HEK293T (cell line): ENCODE results near the gene CSTPP1.

Experiments
- CTCF ChIA-PET: fragments of 350-600 bp; formaldehyde crosslinking; extraction: SDS; loops from one replicate; lab custom pipeline; 2021; ENCODE audit warnings: antibody characterized with exemption, inconsistent platforms; lab: Yijun Ruan, JAX
- POLR2A ChIA-PET: fragments of 350-600 bp; formaldehyde crosslinking; extraction: SDS; loops from one replicate; lab custom pipeline; 2020; ENCODE audit warnings: antibody characterized with exemption, inconsistent platforms; lab: Yijun Ruan, JAX
- DNase-seq: peaks from one replicate; pipeline ENCODE4 v3.0.0; 2012; ENCODE audit warnings: mixed read lengths; ENCODE audit errors: extremely low spot score
- ARNT ChIP-seq: fragments of 450-650 bp; IDR thresholded peaks from 2 replicates; pipeline ENCODE4 v1.6.1; 2017; ENCODE audit warnings: mild to moderate bottlenecking
- BHLHE40 ChIP-seq: fragments of 450-650 bp; IDR thresholded peaks from 2 replicates; pipeline ENCODE4 v1.6.1; 2016; ENCODE audit warnings: mild to moderate bottlenecking, moderate library complexity, borderline replicate concordance
- CTBP1 ChIP-seq: fragments of 450-650 bp; IDR thresholded peaks from 2 replicates; pipeline ENCODE4 v1.6.1; 2016; ENCODE audit warnings: borderline replicate concordance
- FOXK2 ChIP-seq: fragments of 450-650 bp; IDR thresholded peaks from 2 replicates; pipeline ENCODE4 v1.6.1; 2016; ENCODE audit warnings: mild to moderate bottlenecking
- FOXM1 ChIP-seq: fragments of 450-650 bp; IDR thresholded peaks from 2 replicates; pipeline ENCODE4 v1.6.1; 2017; ENCODE audit warnings: mild to moderate bottlenecking, borderline replicate concordance
- L3MBTL2 ChIP-seq: fragments of 450-650 bp; conservative IDR thresholded peaks from 2 replicates; pipeline ENCODE4 v1.6.1; 2016; ENCODE audit warnings: mild to moderate bottlenecking
- NFRKB ChIP-seq: fragments of 450-650 bp; IDR thresholded peaks from 2 replicates; pipeline ENCODE4 v1.6.1; 2016; ENCODE audit warnings: mild to moderate bottlenecking, moderate library complexity
- SP1 ChIP-seq: fragments of 450-650 bp; IDR thresholded peaks from 2 replicates; pipeline ENCODE4 v1.6.1; 2017
- SUZ12 ChIP-seq: fragments of 450-650 bp; IDR thresholded peaks from 2 replicates; pipeline ENCODE4 v1.6.1; 2016; ENCODE audit warnings: mild to moderate bottlenecking
- TARDBP ChIP-seq: fragments of 450-650 bp; IDR thresholded peaks from 2 replicates; pipeline ENCODE4 v1.6.1; 2016
- ZNF384 ChIP-seq: fragments of 450-650 bp; IDR thresholded peaks from 2 replicates; pipeline ENCODE4 v1.6.1; 2016

Gene CSTPP1

DNA sequence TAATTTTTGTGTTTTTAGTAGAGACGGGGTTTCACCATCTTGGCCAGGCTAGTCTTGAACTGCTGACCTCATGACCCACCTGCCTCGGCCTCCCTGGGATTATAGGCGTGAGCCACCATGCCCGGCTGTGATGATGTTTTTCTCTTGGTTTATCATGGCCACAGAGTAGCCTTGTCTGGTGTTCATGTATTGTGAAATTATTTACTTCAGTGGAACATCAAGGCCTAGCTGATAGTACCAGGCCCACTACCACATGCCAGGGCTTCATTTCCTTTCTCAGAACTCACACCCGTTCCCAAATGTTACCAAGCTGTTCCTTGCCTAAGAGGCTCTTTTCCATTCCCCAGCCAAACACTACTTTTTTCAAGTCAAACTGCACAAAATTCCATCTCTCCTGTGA is 272.1 kb downstream of the CSTPP1 start:
- TF ChIP-seq CTBP1: no peak
- TF ChIP-seq ZNF384: no peak
- TF ChIP-seq TARDBP: no peak
- TF ChIP-seq NFRKB: no peak
- TF ChIP-seq SP1: no peak
- TF ChIP-seq ARNT: no peak
- TF ChIP-seq BHLHE40: no peak
- no peak for TF ChIP-seq L3MBTL2
- no peak for TF ChIP-seq FOXM1
- TF ChIP-seq SUZ12: no peak
- TF ChIP-seq FOXK2: no peak
- ChIA-PET POLR2A (no interaction called here), CTCF (no interaction called here)
- no peak for DNase-seq
